Measurements from ENCODE around the gene OXSR1. TPM values are rescaled to one million over a fixed set of nuclear protein-coding genes. Genes with fewer than 3 reads are reported as not detected.

OXSR1 gene
- polyA plus RNA-seq, 2 of the 4 experiments (the other 2 are of a cell fraction), result 30.2 to 44.0 TPM

DNA sequence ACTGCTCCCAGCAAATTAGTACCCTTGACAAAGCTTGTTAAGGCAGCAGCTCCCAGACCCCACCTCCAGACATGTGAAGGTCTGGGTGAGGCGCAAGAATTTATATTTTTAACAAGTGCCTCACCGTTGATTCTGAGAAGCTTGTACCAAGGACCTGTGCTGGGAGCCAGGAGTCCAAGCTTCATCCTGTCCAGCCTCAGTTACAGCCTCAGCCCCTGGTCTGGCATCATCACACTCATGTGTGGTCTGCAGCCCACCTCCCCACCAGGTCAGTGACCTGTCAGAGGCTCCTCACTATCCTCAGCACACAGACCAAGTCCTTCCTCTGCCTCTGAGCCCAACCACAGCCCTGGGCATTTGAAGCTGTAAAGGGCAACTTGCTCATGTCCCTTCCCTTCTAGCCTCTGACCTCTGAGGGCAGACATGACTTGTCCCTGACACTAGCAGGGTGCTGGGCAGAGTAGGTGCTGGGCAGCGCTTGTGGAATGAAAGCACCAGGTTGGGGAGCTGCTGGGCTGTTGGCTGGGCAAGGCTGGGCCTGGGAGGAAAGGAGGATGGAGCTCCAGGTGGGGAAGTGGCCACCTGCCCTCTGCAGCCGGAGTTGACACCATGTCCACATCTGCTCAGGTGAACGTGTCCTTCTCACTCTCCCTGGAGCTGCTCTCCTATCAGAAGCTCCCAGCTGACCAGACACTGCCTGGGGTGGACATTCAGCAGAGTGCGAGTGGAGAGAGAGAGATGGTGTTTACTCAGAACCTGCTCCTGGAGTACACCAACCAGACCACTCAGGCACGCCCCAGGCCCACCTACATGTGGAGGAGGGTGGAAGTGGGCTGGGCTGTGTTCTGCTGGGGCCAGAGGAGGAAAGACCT is 45.3 kb upstream of the OXSR1 start:
- no peak for DNase-seq (ENCODE audit: low read depth in 1 of 2, low spot score in 1 of 2)
- TF ChIP-seq RARB (CRISPR knock-in tag; IDR thresholded peaks at IDR 0.05), result no peak
- TF ChIP-seq RCOR1 (IDR thresholded peaks at IDR 0.05; ENCODE audit: low read depth, low read length), result no peak
- TF ChIP-seq, protein P1, sequence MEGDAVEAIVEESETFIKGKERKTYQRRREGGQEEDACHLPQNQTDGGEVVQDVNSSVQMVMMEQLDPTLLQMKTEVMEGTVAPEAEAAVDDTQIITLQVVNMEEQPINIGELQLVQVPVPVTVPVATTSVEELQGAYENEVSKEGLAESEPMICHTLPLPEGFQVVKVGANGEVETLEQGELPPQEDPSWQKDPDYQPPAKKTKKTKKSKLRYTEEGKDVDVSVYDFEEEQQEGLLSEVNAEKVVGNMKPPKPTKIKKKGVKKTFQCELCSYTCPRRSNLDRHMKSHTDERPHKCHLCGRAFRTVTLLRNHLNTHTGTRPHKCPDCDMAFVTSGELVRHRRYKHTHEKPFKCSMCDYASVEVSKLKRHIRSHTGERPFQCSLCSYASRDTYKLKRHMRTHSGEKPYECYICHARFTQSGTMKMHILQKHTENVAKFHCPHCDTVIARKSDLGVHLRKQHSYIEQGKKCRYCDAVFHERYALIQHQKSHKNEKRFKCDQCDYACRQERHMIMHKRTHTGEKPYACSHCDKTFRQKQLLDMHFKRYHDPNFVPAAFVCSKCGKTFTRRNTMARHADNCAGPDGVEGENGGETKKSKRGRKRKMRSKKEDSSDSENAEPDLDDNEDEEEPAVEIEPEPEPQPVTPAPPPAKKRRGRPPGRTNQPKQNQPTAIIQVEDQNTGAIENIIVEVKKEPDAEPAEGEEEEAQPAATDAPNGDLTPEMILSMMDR (IDR thresholded peaks at IDR 0.05), result no peak
- no peak for TF ChIP-seq EP300 (IDR thresholded peaks at IDR 0.05)
- no peak for TF ChIP-seq KDM5A (IDR thresholded peaks at IDR 0.05)
- Histone ChIP-seq H3K4me2 (no peak overlapping the region), H3K27ac (no peak overlapping the region), H3K9me3 (no peaks in the 10 kb centered on the region), H3K4me1 (no peaks in the 10 kb centered on the region), H3K4me3 (no peak overlapping the region)
- FAIRE-seq, result no peak
- ChIA-PET POLR2A (no interaction called here), CTCF (interaction anchor here (0.8 to 1.7 kb wide), 8 partner anchors 9 to 265 kb away, joined by 3 to 6 read pairs (median 4); no protein-coding TSS in a partner anchor)
- 97% methylated on average over 6 of the region's 7 CpGs for WGBS (ENCODE audit: missing lambda C conversion rate)
- no peak for ATAC-seq

- Histone ChIP-seq H3K27ac (no peak overlapping the region), H3K4me1 (no peaks in the 10 kb centered on the region), H3K9me3 (no peaks in the 10 kb centered on the region), H3K4me3 (no peak overlapping the region), H3K4me2 (no peak overlapping the region)
- DNase-seq (ENCODE audit: low read depth in 1 of 2, low spot score in 1 of 2) (no peak), FAIRE-seq (no peak), ATAC-seq (no peak)
- WGBS (ENCODE audit: missing lambda C conversion rate), result 85% methylated on average over 11 of the region's 11 CpGs
- ChIA-PET CTCF (interaction anchor here (1.2 to 1.7 kb wide), 3 partner anchors 8 to 117 kb away, joined by 5 to 6 read pairs (median 5); no protein-coding TSS in a partner anchor), POLR2A (no interaction called here)
- TF ChIP-seq ELK1 (IDR thresholded peaks at IDR 0.05; ENCODE audit: low read depth, low read length), result no peak
- TF ChIP-seq ESRRA (IDR thresholded peaks at IDR 0.05; ENCODE audit: borderline replicate concordance, low read length), result no peak
- no peak for TF ChIP-seq SREBF2 (IDR thresholded peaks at IDR 0.05)
- no peak for TF ChIP-seq RARB (CRISPR knock-in tag; IDR thresholded peaks at IDR 0.05)
- no peak for TF ChIP-seq FOSB (CRISPR knock-in tag; IDR thresholded peaks at IDR 0.05)
Observed at GRCh38 chr3:38120693-38121450, 44.5 kb upstream of the OXSR1 start.

DNA sequence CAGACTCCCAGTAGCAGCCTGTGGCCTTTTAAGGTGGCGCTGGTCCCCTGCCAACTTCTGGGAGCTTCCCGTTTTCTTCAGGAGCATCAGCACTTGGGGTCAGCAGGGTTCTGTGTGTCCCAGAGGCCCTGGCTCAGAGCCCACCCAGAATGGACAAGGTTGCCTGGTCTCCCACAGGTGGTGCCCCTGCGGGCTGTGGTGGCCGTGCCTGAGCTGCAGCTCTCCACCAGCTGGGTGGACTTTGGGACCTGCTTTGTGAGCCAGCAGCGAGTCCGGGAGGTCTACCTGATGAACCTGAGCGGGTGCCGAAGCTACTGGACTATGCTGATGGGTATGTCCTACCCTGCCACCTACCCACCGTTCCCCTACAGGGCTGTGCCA is 43.9 kb upstream of the OXSR1 start:
- 100% methylated on average over 5 of the region's 9 CpGs for WGBS (ENCODE audit: missing lambda C conversion rate)
- H3K27ac ChIP-seq, result no peak overlapping the region
- no peak overlapping the region for H3K4me3 ChIP-seq
- FAIRE-seq (no peak), ATAC-seq (no peak), DNase-seq (ENCODE audit: low read depth in 1 of 2, low spot score in 1 of 2) (no peak)
- H3K9me3 ChIP-seq, result no peaks in the 10 kb centered on the region
- TF ChIP-seq ZC3H11A (IDR thresholded peaks at IDR 0.05) (no peak), ELK1 (IDR thresholded peaks at IDR 0.05; ENCODE audit: low read depth, low read length) (no peak), MAZ (IDR thresholded peaks at IDR 0.05; ENCODE audit: borderline replicate concordance, low read depth, low read length) (no peak), KDM5A (IDR thresholded peaks at IDR 0.05) (no peak)
- CTCF ChIA-PET, result interaction anchor here (1.5 kb wide), 1 partner anchor 12 kb away, joined by 5 read pairs; no protein-coding TSS in a partner anchor
- no peak overlapping the region for H3K4me2 ChIP-seq
- H3K4me1 ChIP-seq, result no peaks in the 10 kb centered on the region
- POLR2A ChIA-PET, result no interaction called here
